Thoracic aorta (tissue), 2 donors: ENCODE data around the gene MS4A8. TPM values are rescaled to one million over a fixed set of nuclear protein-coding genes. Genes with fewer than 3 reads are reported as not detected.

ENCODE experiments used
- ATAC-seq: fragments of 150-250 bp; one replicate; pipeline ENCODE4 v1.8.0; 2017; ENCODE audit warnings: low read depth; ENCODE audit not compliant: insufficient number of reproducible peaks, low FRiP score
- DNase-seq: peaks from one replicate; pipeline ENCODE4 v3.0.0-alpha.2; 2020; ENCODE audit warnings: low spot score
- H3K27ac ChIP-seq, 2 donors: fragments of 200-600 bp; sonication (generic); 1 replicate in 1 of 2; 2 replicates in 1 of 2; pipeline ENCODE4 v1.5.1; 2016; ENCODE audit warnings: mild to moderate bottlenecking in 2 of 2, moderate library complexity in 2 of 2
- H3K27me3 ChIP-seq: fragments of 200-600 bp; sonication (generic); replicated peaks from 2 replicates; pipeline ENCODE4 v1.6.0; 2016; ENCODE audit warnings: mild to moderate bottlenecking; ENCODE audit not compliant: insufficient read depth
- H3K36me3 ChIP-seq: fragments of 200-600 bp; sonication (generic); one replicate; pipeline ENCODE4 v1.5.1; 2016
- H3K4me1 ChIP-seq, 2 donors: fragments of 200-600 bp; sonication (generic); 1 replicate in 1 of 2; 2 replicates in 1 of 2; pipeline versions ENCODE4 v1.5.1 to v1.6.0; 2016; ENCODE audit warnings: low read depth in 2 of 2, mild to moderate bottlenecking in 1 of 2; ENCODE audit not compliant: control insufficient read depth in 1 of 2
- H3K4me3 ChIP-seq: fragments of 200-600 bp; sonication (generic); 2 replicates; pipeline ENCODE4 v1.5.1; 2016; ENCODE audit warnings: mild to moderate bottlenecking
- H3K9me3 ChIP-seq: fragments of 200-600 bp; sonication (generic); 2 replicates; pipeline ENCODE4 v1.5.1; 2016
- total RNA-seq, 2 donors: library from RNA; depleted of rRNA; stranded (reverse); fragments of >200 nt; gene quantifications; one replicate each; pipeline versions ENCODE4 v1.1.0 to v1.2.3, GENCODE V29; 2016
- TF ChIP-seq, protein P1 (sequence below): fragments of 200-600 bp; sonication (generic); IDR thresholded peaks from one replicate; pipeline ENCODE4 v1.5.1; 2019; ENCODE audit warnings: antibody characterized with exemption

Gene MS4A8
- total RNA-seq, 2 donors from 2014 or later, result not detected

DNA sequence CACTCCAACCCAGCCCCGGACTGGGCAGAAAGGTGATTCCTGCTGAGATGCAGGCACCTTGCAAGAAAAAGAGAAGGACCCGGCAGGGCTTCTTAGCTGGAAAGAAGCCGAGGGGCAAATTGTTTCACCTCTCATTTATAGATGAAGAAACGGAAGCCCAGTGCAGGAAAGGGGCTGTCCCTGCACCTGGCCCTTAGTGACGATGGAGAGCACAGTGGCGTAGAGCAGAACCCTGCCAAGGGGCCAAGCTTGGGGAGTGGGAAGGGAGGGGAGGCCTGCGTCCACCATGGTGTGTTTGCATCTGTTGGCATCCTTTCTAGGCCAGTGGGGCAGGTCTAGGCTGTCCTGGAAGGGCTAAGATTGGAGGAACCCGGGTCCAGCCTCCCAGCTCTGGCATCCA, 49.4 kb downstream of the MS4A8 start:
- TF ChIP-seq, protein P1, sequence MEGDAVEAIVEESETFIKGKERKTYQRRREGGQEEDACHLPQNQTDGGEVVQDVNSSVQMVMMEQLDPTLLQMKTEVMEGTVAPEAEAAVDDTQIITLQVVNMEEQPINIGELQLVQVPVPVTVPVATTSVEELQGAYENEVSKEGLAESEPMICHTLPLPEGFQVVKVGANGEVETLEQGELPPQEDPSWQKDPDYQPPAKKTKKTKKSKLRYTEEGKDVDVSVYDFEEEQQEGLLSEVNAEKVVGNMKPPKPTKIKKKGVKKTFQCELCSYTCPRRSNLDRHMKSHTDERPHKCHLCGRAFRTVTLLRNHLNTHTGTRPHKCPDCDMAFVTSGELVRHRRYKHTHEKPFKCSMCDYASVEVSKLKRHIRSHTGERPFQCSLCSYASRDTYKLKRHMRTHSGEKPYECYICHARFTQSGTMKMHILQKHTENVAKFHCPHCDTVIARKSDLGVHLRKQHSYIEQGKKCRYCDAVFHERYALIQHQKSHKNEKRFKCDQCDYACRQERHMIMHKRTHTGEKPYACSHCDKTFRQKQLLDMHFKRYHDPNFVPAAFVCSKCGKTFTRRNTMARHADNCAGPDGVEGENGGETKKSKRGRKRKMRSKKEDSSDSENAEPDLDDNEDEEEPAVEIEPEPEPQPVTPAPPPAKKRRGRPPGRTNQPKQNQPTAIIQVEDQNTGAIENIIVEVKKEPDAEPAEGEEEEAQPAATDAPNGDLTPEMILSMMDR, result no peak
- no peaks in the 10 kb centered on the region for H3K27me3 ChIP-seq
- no peaks in the 10 kb centered on the region for H3K4me1 ChIP-seq
- no peak for DNase-seq
- H3K27ac ChIP-seq, result no peak overlapping the region
- no peak overlapping the region for H3K4me3 ChIP-seq
- H3K36me3 ChIP-seq, result no peaks in the 10 kb centered on the region
- no peaks in the 10 kb centered on the region for H3K9me3 ChIP-seq
- ATAC-seq, result no peak

DNA sequence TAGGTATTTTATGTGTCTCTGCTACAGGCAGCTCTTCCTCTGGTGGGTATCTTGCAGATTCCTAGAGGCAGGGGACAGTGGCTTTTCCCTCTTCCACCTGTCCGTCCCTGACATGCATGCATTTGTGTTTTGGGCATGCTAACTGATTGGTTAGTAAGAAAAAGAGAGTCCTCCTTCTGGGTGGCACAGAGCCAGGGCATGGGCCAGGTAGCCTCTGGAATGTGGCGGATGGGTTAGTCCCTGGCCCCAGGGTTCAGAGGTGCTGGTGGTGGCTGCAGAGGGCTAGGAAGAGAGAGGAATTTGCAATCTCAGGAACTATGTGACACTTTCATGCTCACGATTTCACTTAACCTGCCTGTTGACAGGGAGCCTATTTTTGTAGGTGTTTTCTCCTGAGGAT, 51.5 kb downstream of the MS4A8 start:
- Histone ChIP-seq H3K4me1 (no peaks in the 10 kb centered on the region), H3K4me3 (no peak overlapping the region), H3K36me3 (no peaks in the 10 kb centered on the region), H3K9me3 (no peaks in the 10 kb centered on the region), H3K27ac (no peak overlapping the region), H3K27me3 (no peaks in the 10 kb centered on the region)
- DNase-seq, result no peak
- ATAC-seq, result no peak
- TF ChIP-seq, protein P1, result no peak

DNA sequence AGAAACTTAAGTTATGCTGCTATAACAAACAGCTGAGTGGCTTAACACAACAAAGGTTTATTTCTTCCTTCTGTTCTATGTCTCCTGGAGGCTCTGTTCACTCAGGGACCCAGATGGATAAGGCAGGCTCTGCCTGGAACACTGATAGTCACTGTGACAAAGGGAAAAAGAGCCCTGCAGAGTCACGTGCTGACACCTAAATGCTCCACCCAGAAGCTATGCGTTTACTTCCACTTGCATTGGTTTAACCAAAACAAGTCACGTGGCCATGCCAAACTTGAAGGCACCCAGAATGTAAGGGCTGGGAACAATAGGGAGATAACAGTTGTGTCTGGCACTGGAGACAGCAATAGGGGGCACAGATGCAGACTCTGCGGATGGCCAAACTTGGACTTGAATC, 53.9 kb downstream of the MS4A8 start:
- TF ChIP-seq, protein P1, result no peak
- Histone ChIP-seq H3K9me3 (no peaks in the 10 kb centered on the region), H3K27ac (no peak overlapping the region), H3K36me3 (no peaks in the 10 kb centered on the region), H3K4me3 (no peak overlapping the region), H3K4me1 (no peaks in the 10 kb centered on the region), H3K27me3 (no peaks in the 10 kb centered on the region)
- ATAC-seq (no peak), DNase-seq (no peak)

DNA sequence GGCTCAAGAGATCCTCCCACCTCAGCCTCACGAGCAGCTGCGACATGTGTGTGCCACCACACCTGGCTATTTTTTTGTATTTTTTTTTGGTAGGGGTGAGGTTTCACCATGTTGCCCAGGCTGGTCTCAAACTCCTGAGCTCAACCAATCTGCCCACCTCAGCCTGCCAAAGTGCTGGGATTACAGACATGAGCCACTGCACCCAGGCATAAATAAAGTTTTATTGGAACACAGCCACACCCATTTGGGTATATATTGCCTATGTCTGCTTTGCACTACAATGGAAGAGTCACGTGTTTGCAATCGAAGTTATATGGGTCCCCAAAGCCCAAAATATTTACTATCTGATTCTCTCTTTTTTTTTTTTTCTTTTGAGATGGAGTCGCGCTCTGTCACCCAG, 55.5 kb downstream of the MS4A8 start:
- TF ChIP-seq, protein P1, result no peak
- Histone ChIP-seq H3K4me3 (no peak overlapping the region), H3K36me3 (no peaks in the 10 kb centered on the region), H3K27ac (no peak overlapping the region), H3K27me3 (no peaks in the 10 kb centered on the region), H3K4me1 (no peaks in the 10 kb centered on the region), H3K9me3 (no peaks in the 10 kb centered on the region)
- DNase-seq (no peak), ATAC-seq (no peak)

DNA sequence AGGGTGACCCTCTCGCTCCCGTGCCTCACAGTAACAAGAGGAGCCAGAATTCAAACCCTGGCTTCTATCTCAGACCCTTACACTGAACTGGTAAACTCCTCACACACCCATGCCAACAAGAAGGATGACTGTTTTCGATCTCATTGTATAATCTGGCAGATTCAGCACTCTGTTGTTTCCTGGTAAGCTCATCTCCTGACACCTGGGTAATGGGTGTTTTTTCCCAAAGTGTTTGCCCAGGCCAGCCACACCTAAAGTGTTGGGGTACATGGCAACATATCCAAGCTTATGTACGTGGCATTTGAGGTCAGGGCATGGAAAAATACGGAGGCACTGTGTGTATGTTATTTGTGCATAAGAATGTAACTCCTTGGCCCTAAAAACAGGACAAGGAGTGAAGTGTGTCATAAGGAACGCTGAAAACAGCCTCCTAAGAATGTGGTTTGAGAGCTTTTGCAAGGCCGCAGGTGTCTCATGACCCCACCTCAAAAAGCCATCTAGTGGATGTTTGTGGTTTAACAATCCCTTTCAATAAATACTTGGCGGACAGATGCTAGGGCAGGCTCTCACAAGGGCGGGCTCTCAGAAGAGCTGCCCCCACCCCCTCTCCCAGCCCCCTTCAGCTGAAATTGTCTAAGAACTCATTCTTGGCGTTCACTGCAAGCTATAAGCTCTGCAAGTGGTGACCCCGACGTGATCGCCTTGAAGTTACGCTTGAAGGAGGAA, 57.1 kb downstream of the MS4A8 start, which contains the start of gene MS4A15:
MS4A15 (plus strand) TSS at position 561 of the 726 bp plus-strand sequence. CDS start 6,867 bp downstream, outside the sequence.
- no peak within 1 kb of the TSS for H3K27ac ChIP-seq
- TF ChIP-seq, protein P1, result no peak
- no peak within 1 kb of the TSS for H3K4me3 ChIP-seq
- no peaks in the 10 kb centered on the region for H3K36me3 ChIP-seq
- no peaks in the 10 kb centered on the region for H3K4me1 ChIP-seq
- no peaks in the 10 kb centered on the region for H3K9me3 ChIP-seq
- no peak for DNase-seq
- no peaks in the 10 kb centered on the region for H3K27me3 ChIP-seq
- ATAC-seq, result no peak
